ENCODE data around the gene MAP4K3. TPM values are rescaled to one million over a fixed set of nuclear protein-coding genes. Genes with fewer than 3 reads are reported as not detected.

MAP4K3 gene
- total and polyA plus RNA-seq, 12 donors, result 8.1 to 49.0 (median 40.2) TPM

GRCh38 chr2:39422700-39423099 is 14.4 kb downstream of the MAP4K3 start:
- Histone ChIP-seq H3K27me3 (no peaks in the 10 kb centered on the region), H3K9me3 (no peaks in the 10 kb centered on the region), H3K4me3 (no peak overlapping the region), H3K36me3 (no peaks in the 10 kb centered on the region), H3K4me1 (peaks cover 3 to 86% (median 55%) of the 10 kb centered on the region in 9 donors), H3K27ac (no peak overlapping the region)
- ATAC-seq, result no peak
- no peak for TF ChIP-seq CTCF (IDR thresholded peaks at IDR 0.05)
- intact Hi-C loops (cut with DNase I), result no loop called here
- WGBS, 2 donors, result 98 to 100% methylated on average over 1 of the region's 1 CpG
- no peak for DNase-seq

- peaks cover 3 to 86% (median 55%) of the 10 kb centered on the region in 9 donors for H3K4me1 ChIP-seq
- TF ChIP-seq CTCF (IDR thresholded peaks at IDR 0.05), result no peak
- no peak overlapping the region for H3K4me3 ChIP-seq
- intact Hi-C loops (cut with DNase I), result no loop called here
- H3K9me3 ChIP-seq, result no peaks in the 10 kb centered on the region
- no peaks in the 10 kb centered on the region for H3K36me3 ChIP-seq
- 99% methylated on average over 2 of the region's 2 CpGs for WGBS, 2 donors
- ATAC-seq (no peak), DNase-seq (no peak)
- H3K27me3 ChIP-seq, result no peaks in the 10 kb centered on the region
- H3K27ac ChIP-seq, result no peak overlapping the region
Observed at GRCh38 chr2:39421354-39421753, 15.7 kb downstream of the MAP4K3 start.

- no peaks in the 10 kb centered on the region for H3K9me3 ChIP-seq
- WGBS, 2 donors, result 80 to 84% methylated on average over 6 of the region's 6 CpGs
- H3K27me3 ChIP-seq, result no peaks in the 10 kb centered on the region
- no peak for DNase-seq
- H3K4me1 ChIP-seq, result peaks cover 0 to 86% (median 56%) of the 10 kb centered on the region in 9 donors
- no peak for ATAC-seq
- no peak for TF ChIP-seq CTCF (IDR thresholded peaks at IDR 0.05)
- H3K36me3 ChIP-seq, result no peaks in the 10 kb centered on the region
- no peak overlapping the region for H3K27ac ChIP-seq
- no peak overlapping the region for H3K4me3 ChIP-seq
- intact Hi-C loops (cut with DNase I), result no loop called here
Observed at GRCh38 chr2:39419282-39420223, 17.5 kb downstream of the MAP4K3 start.

GRCh38 chr2:39418491-39418890 is 18.6 kb downstream of the MAP4K3 start:
- WGBS, 2 donors, result 71 to 83% methylated on average over 5 of the region's 5 CpGs
- peaks cover 0 to 88% (median 58%) of the 10 kb centered on the region in 9 donors for H3K4me1 ChIP-seq
- intact Hi-C loops (cut with DNase I), result no loop called here
- H3K27me3 ChIP-seq, result no peaks in the 10 kb centered on the region
- no peak overlapping the region for H3K27ac ChIP-seq
- TF ChIP-seq CTCF (IDR thresholded peaks at IDR 0.05), result no peak
- no peaks in the 10 kb centered on the region for H3K36me3 ChIP-seq
- no peaks in the 10 kb centered on the region for H3K9me3 ChIP-seq
- no peak overlapping the region for H3K4me3 ChIP-seq
- no peak for ATAC-seq
- DNase-seq, result no peak
